ENCODE data around the gene NOX3.
A peak's percentile ranks its signal among the peaks of the same experiment; 100 is the strongest.

NOX3 gene

DNA sequence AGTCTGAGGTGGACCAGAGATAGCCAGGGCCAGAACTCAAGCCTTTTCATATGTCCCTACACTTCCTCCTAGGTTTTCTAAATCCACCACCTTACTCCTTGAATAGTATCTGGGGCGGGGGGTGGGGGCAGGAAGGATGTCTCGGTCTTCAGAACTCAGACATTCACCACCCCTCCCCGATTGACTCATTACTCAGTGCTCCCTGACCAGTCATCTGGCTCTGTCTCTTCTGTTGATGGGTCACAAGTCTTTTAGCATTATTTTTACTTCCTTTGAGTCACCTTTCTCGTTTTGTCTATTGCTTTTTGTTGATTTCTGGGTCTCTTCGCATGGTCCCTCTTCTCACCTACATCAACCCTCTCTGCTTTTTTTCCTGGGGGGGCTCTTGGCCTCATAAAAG lies 23.3 kb downstream of the NOX3 start:
- DNase-seq (ENCODE audit: low spot score) = no peak

GRCh38 chr6:155429321-155429893 lies 26.2 kb downstream of the NOX3 start:
- DNase-seq (ENCODE audit: low spot score) = no peak

- no peak for DNase-seq (ENCODE audit: low spot score)
These were observed 29.2 kb downstream of the NOX3 start for GRCh38 chr6:155426408-155426945.

DNA sequence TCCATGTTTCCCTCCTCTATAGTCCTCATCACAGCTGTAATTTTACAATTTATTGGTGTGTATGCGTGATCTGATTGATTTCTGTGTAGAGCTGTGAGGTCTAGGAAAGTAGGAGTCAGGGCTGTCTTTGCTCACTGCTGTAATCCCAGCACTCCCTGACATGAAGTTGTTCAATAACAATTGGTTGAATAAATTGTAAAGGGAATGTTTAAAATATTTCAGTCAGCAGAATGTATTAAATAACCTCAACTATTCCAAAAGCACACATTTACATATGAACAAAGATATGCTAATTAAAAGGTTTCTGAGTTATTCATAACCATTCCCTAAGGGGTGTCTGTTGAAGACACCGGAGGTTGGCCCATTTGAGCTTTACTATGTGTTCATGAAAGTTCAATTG lies 31.5 kb downstream of the NOX3 start:
- DNase-seq (ENCODE audit: low spot score) = no peak

DNA sequence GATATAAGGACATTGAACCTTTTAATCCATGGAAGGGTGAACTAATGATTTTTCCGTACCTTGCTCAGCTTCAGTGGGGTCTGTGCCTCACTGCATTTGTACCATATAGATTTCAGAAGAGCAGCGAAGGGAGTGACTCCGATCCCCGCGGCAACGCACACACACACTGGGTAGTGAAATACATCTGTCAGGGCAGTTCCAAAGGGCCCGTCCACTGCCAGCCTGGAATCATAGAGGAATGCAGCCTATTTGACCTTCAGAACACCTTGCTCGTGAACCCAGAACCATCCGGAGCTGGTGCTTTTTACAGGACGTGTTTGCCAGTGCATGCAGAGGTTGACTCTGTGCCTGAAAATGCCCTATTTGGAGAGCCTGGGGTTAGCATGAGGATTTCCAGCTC lies 33.0 kb downstream of the NOX3 start:
- no peak for DNase-seq (ENCODE audit: low spot score)

- no peak for DNase-seq (ENCODE audit: low spot score)
These were observed 35.1 kb downstream of the NOX3 start for GRCh38 chr6:155420492-155420891.

- DNase-seq (ENCODE audit: low spot score) = no peak
These were observed 36.5 kb downstream of the NOX3 start for GRCh38 chr6:155419161-155419560.

- DNase-seq (ENCODE audit: low spot score) = peak; percentile 72
These were observed 37.5 kb downstream of the NOX3 start for GRCh38 chr6:155418017-155418761.

GRCh38 chr6:155417454-155417853 lies 38.2 kb downstream of the NOX3 start:
- DNase-seq (ENCODE audit: low spot score) = no peak

GRCh38 chr6:155415953-155416352 lies 39.7 kb downstream of the NOX3 start:
- no peak for DNase-seq (ENCODE audit: low spot score)

GRCh38 chr6:155414049-155414448 lies 41.6 kb downstream of the NOX3 start:
- DNase-seq (ENCODE audit: low spot score) = no peak

DNA sequence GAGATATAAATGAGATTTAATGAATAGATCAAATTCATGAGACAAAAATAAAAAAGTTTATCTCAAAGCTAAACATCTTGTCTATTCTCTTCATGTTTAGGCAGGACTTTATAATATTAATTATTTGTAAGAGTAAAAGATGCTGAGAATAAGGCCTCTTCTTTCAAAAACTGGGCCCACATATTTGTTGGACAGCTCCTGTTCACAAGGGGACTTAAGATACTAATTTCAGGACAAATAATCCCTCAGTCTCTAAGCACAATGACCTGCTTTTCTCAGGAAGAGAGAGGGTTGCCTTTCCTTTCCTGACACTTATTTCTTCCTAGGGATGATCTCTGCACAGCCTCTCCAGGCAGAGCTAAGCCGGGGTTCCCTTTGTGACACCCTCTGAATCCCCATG lies 43.3 kb downstream of the NOX3 start:
- no peak for DNase-seq (ENCODE audit: low spot score)

DNA sequence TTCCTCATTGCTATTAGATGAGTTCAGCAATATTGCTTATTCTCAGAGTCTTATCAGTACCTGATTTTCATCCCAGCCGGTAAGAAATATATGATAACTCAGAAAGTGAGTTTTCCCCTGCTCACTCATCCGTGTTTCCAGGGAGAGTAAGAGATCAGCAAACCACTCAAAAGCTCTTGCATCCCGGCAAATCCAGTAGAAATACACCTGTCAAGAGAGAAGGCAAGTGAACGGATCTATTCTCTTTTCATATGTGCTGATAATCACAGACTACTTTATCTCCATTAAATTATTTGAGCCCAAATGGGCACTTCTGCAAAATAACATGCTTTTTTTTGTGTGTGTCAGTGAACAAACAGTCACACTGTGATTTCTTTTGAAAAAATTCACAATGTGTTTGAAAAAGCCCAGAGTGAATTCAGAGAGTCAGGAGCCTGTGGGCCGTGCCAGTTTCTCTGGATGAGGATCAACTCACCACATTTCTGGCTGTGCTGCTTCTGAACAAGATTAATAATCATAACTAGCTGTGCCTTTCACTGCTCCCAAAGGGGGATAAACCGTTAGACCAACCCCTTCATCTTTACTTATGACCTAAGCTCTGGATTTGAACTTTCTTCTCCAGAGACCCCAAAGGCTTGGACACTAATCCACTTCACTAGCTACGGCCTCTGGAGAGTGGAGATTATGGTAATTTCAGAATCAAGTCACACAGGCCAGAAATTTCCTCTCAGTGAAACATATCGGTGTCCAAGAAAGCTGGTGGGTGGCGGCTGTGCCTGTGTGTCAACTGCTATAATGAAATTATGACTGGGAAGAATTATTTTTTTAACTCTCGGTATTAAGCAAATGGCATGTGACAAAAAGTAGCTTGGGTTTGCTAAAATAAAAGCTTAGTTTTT lies 44.2 kb downstream of the NOX3 start:
- DNase-seq (ENCODE audit: low spot score) = no peak

- no peak for DNase-seq (ENCODE audit: low spot score)
These were observed 46.2 kb downstream of the NOX3 start for GRCh38 chr6:155409391-155409790.

DNA sequence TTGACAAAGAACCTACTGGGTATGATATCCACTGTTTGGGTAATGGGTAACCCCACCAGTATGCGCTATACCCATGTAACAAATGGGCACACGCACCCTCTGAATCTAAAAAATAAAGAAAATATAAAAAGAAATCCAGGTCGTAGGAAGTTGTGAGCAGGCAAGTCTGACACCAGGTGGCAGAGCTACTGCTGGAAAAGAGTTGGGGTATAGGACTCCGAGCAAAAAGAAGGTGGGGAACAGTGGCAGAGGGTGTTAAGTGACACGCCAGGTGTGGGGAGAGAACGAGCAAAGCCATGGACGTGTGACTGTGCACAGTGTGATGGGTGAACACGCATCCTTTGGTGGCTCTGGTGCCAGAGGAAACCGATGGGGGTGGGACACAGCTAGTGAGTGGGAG lies 46.7 kb downstream of the NOX3 start:
- DNase-seq (ENCODE audit: low spot score) = no peak

GRCh38 chr6:155408231-155408630 lies 47.4 kb downstream of the NOX3 start:
- no peak for DNase-seq (ENCODE audit: low spot score)

DNA sequence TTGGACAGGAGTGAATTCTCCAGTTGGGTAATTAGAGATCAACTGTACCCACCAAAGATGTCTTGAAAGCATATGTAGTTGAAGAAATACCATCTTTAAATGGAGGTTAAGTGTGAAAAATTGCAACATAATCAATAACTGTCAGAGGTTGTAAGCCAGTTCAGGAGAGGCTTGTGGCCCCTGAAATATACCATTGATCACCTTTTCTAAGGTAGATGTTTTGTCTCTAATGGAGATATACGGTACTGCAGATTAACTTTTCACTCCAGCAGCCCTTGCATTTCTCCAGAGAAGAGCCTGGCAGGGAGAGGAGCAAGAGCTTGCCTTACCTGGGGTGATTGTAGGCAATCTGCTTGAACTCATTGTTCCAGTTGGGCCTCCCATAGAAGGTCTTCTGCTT lies 48.8 kb downstream of the NOX3 start:
- no peak for DNase-seq (ENCODE audit: low spot score)

- DNase-seq (ENCODE audit: low spot score) = no peak
These were observed 50.7 kb downstream of the NOX3 start for GRCh38 chr6:155404937-155405336.

DNA sequence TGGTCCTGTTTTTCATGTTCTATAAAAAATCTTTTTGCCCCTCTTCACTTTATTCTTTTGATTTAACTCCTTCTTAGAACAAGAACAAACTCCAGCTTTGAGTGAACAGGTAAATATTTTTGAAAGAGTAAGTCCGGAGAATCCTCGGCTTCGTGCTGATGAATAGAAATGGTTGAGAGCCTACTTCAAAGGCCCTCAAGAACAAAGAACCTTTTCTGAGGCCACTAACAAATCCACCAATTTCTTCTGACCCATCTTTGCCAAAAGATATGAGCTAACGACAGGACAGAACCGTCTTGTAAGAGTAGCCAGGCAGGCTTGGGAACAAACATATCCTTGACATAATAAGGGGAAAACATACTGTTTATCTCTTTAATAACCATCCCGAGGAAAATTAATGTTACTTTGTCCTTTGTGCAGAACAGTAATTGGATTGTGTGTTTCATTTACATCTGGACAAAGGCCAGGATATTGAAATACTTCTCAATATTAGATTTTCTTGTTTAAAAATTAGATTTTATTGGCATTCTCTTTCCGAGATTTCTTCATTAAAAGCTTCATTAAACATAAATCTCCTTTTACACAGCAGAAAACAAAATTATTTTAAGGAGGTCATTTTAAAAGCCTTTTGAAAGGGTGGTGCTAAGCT lies 52.9 kb downstream of the NOX3 start:
- no peak for DNase-seq (ENCODE audit: low spot score)

DNA sequence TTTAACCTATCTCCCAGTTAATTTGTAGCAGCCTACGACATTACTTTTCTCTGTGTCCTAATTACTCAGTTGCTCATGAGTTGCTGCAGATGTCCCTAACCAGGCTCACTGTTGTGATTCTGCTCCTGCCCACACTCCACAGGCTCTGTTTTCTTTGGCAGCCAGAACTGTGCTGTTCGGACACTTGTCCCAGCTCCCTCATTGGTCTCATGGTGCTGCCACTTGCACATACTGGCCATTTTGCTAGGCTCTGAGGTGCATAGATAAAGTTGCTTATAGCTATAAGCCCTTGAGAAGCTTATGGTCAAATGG lies 55.0 kb downstream of the NOX3 start:
- DNase-seq (ENCODE audit: low spot score) = no peak

DNA sequence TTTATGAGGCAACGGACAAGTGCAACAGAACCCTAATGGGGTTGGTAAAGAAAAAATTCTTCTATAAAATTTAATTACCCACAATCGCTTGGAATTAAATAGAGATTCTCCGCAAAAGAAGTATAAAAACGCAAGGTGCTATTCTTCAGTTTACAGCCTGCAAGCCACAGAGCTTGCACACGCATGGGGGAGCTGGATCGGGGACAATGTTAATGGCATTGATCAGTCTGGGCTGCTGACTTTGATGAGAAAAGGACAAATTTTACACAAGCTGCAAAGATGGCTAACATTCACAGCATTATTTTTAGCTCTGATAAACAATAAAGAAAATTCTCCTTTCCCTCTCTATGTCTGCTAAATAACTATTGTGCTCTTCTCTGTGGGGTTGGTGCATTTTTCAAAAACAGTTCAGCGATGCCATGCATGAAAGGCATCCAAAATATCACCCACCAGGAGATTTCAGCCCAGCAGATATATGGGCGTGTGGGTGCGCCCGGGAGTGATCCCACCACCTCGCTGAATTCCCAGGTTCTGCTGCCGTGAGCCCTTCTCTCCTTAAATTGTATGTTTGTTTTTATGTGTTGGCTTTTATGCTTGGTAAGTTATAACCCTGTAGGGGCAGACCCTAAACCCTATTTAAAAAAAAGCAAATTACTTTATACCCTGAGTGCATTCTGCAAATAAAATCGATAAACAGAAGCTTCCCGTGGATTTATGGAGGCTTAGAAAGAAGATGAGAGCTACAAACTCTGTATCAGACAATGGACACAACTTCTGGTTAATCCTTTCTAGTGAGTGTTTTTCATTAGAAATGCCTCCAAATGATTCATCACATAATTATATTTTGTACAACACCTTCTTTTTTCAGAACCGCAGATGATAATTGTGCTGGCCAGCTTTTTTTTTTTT lies 55.6 kb downstream of the NOX3 start:
- no peak for DNase-seq (ENCODE audit: low spot score)
